ENCODE results near the gene CDRT15.
A peak's percentile ranks its signal among the peaks of the same experiment; 100 is the strongest.
"Not testable (repeated sequence)": the region's sequence is repeated elsewhere in the genome, so short reads cannot be mapped to it uniquely, and the experiment has no call there.

The CDRT15 gene

GRCh38 chr17:14236762-14237161, at the start of gene CDRT15:
Gene CDRT15, minus strand, starts transcription at chr17:14236862. Its CDS starts 29 bp downstream, at chr17:14236833.
- not testable (repeated sequence) for H3K36me3 Mint-ChIP-seq; H3K27me3 Mint-ChIP-seq; H3K27ac Mint-ChIP-seq; H3K4me1 Mint-ChIP-seq; DNase-seq (ENCODE audit: low spot score in 2 of 2); ATAC-seq (ENCODE audit: low read depth); H3K9me3 Mint-ChIP-seq; H3K4me3 Mint-ChIP-seq

- no peak overlapping the region for H3K4me3 Mint-ChIP-seq
- peaks cover 29% of the 10 kb centered on the region for H3K27me3 Mint-ChIP-seq
- DNase-seq (ENCODE audit: low spot score in 2 of 2) (no peak), ATAC-seq (ENCODE audit: low read depth) (no peak)
- H3K9me3 Mint-ChIP-seq = no peaks in the 10 kb centered on the region
- H3K27ac Mint-ChIP-seq = no peak overlapping the region
- H3K36me3 Mint-ChIP-seq = peaks cover 1% of the 10 kb centered on the region
- no peaks in the 10 kb centered on the region for H3K4me1 Mint-ChIP-seq
Measured at GRCh38 chr17:14282726-14283125, 46.1 kb upstream of the CDRT15 start.

- Mint-ChIP-seq H3K4me1 (no peaks in the 10 kb centered on the region), H3K36me3 (peaks cover 1% of the 10 kb centered on the region), H3K27ac (no peak overlapping the region), H3K4me3 (no peak overlapping the region), H3K27me3 (peaks cover 34% of the 10 kb centered on the region), H3K9me3 (no peaks in the 10 kb centered on the region)
- ATAC-seq (ENCODE audit: low read depth) (no peak), DNase-seq (ENCODE audit: low spot score in 2 of 2) (no peak)
Measured at GRCh38 chr17:14281530-14281929, 44.9 kb upstream of the CDRT15 start.

- H3K27me3 Mint-ChIP-seq = peaks cover 18% of the 10 kb centered on the region
- peaks cover 1% of the 10 kb centered on the region for H3K36me3 Mint-ChIP-seq
Measured at GRCh38 chr17:14276535-14277250, 40.0 kb upstream of the CDRT15 start.

GRCh38 chr17:14270508-14270907, 33.8 kb upstream of the CDRT15 start:
- H3K27me3 Mint-ChIP-seq = peaks cover 8% of the 10 kb centered on the region
- H3K36me3 Mint-ChIP-seq = no peaks in the 10 kb centered on the region
- H3K9me3 Mint-ChIP-seq = peaks cover 8% of the 10 kb centered on the region
- DNase-seq (ENCODE audit: low spot score in 2 of 2) (no peak), ATAC-seq (ENCODE audit: low read depth) (no peak)
- H3K4me1 Mint-ChIP-seq = no peaks in the 10 kb centered on the region
- H3K27ac Mint-ChIP-seq = no peak overlapping the region
- H3K4me3 Mint-ChIP-seq = no peak overlapping the region

More at GRCh38 chr17:14276535-14277250, 40.0 kb upstream of the CDRT15 start:
- ATAC-seq (ENCODE audit: low read depth) = no peak
- H3K4me1 Mint-ChIP-seq = no peaks in the 10 kb centered on the region
- H3K27ac Mint-ChIP-seq = no peak overlapping the region
- no peak overlapping the region for H3K4me3 Mint-ChIP-seq
- peaks cover 8% of the 10 kb centered on the region for H3K9me3 Mint-ChIP-seq
- DNase-seq (ENCODE audit: low spot score in 2 of 2) = no peak

- H3K4me1 Mint-ChIP-seq = no peaks in the 10 kb centered on the region
- peaks cover 4% of the 10 kb centered on the region for H3K9me3 Mint-ChIP-seq
- ATAC-seq (ENCODE audit: low read depth) = no peak
- no peaks in the 10 kb centered on the region for H3K36me3 Mint-ChIP-seq
- H3K27me3 Mint-ChIP-seq = peaks cover 7% of the 10 kb centered on the region
- no peak overlapping the region for H3K4me3 Mint-ChIP-seq
- no peak overlapping the region for H3K27ac Mint-ChIP-seq
- DNase-seq (ENCODE audit: low spot score in 2 of 2) = no peak
Measured at GRCh38 chr17:14269473-14269872, 32.8 kb upstream of the CDRT15 start.

GRCh38 chr17:14268264-14268663, 31.6 kb upstream of the CDRT15 start:
- peak in 1 of 2 donors; percentile 2 for DNase-seq (ENCODE audit: low spot score in 2 of 2)

GRCh38 chr17:14261406-14261805, 24.7 kb upstream of the CDRT15 start:
- Mint-ChIP-seq H3K36me3 (no peaks in the 10 kb centered on the region), H3K4me3 (no peak overlapping the region), H3K4me1 (no peaks in the 10 kb centered on the region)

More at GRCh38 chr17:14268264-14268663, 31.6 kb upstream of the CDRT15 start:
- Mint-ChIP-seq H3K4me1 (no peaks in the 10 kb centered on the region), H3K4me3 (no peak overlapping the region), H3K36me3 (no peaks in the 10 kb centered on the region), H3K9me3 (peaks cover 1% of the 10 kb centered on the region), H3K27ac (no peak overlapping the region), H3K27me3 (peaks cover 6% of the 10 kb centered on the region)
- no peak for ATAC-seq (ENCODE audit: low read depth)

GRCh38 chr17:14245629-14246028, 9.0 kb upstream of the CDRT15 start:
- Mint-ChIP-seq H3K4me3 (no peak overlapping the region), H3K4me1 (no peaks in the 10 kb centered on the region), H3K36me3 (no peaks in the 10 kb centered on the region), H3K27me3 (peaks cover 5% of the 10 kb centered on the region), H3K9me3 (no peaks in the 10 kb centered on the region), H3K27ac (no peak overlapping the region)
- ATAC-seq (ENCODE audit: low read depth) (no peak), DNase-seq (ENCODE audit: low spot score in 2 of 2) (no peak)

More at GRCh38 chr17:14261406-14261805, 24.7 kb upstream of the CDRT15 start:
- no peak overlapping the region for H3K27ac Mint-ChIP-seq
- ATAC-seq (ENCODE audit: low read depth) (no peak), DNase-seq (ENCODE audit: low spot score in 2 of 2) (no peak)
- peaks cover 19% of the 10 kb centered on the region for H3K27me3 Mint-ChIP-seq
- H3K9me3 Mint-ChIP-seq = peaks cover 2% of the 10 kb centered on the region

GRCh38 chr17:14245002-14245401, 8.3 kb upstream of the CDRT15 start:
- Mint-ChIP-seq H3K9me3 (no peaks in the 10 kb centered on the region), H3K27ac (no peak overlapping the region), H3K36me3 (no peaks in the 10 kb centered on the region), H3K4me1 (no peaks in the 10 kb centered on the region), H3K4me3 (no peak overlapping the region), H3K27me3 (peaks cover 5% of the 10 kb centered on the region)
- ATAC-seq (ENCODE audit: low read depth) (no peak), DNase-seq (ENCODE audit: low spot score in 2 of 2) (no peak)

GRCh38 chr17:14239271-14239670, 2.6 kb upstream of the CDRT15 start:
- not testable (repeated sequence) for H3K27me3 Mint-ChIP-seq; H3K4me1 Mint-ChIP-seq; DNase-seq (ENCODE audit: low spot score in 2 of 2); H3K36me3 Mint-ChIP-seq; H3K27ac Mint-ChIP-seq; H3K4me3 Mint-ChIP-seq; ATAC-seq (ENCODE audit: low read depth); H3K9me3 Mint-ChIP-seq

GRCh38 chr17:14236032-14236431, 630 bp downstream of the CDRT15 start:
- not testable (repeated sequence) for H3K4me1 Mint-ChIP-seq; H3K27ac Mint-ChIP-seq; H3K36me3 Mint-ChIP-seq; DNase-seq (ENCODE audit: low spot score in 2 of 2); H3K9me3 Mint-ChIP-seq; H3K27me3 Mint-ChIP-seq; ATAC-seq (ENCODE audit: low read depth); H3K4me3 Mint-ChIP-seq

GRCh38 chr17:14235047-14235446, 1.6 kb downstream of the CDRT15 start:
- H3K4me3 Mint-ChIP-seq; DNase-seq (ENCODE audit: low spot score in 2 of 2); H3K27me3 Mint-ChIP-seq; H3K36me3 Mint-ChIP-seq; H3K9me3 Mint-ChIP-seq; H3K4me1 Mint-ChIP-seq; ATAC-seq (ENCODE audit: low read depth); H3K27ac Mint-ChIP-seq: not testable (repeated sequence)

GRCh38 chr17:14231187-14231586, 5.5 kb downstream of the CDRT15 start:
- ATAC-seq (ENCODE audit: low read depth); H3K9me3 Mint-ChIP-seq; H3K27me3 Mint-ChIP-seq; H3K4me3 Mint-ChIP-seq; H3K4me1 Mint-ChIP-seq; H3K36me3 Mint-ChIP-seq; H3K27ac Mint-ChIP-seq; DNase-seq (ENCODE audit: low spot score in 2 of 2): not testable (repeated sequence)

GRCh38 chr17:14228903-14229302, 7.8 kb downstream of the CDRT15 start:
- H3K27ac Mint-ChIP-seq = no peak overlapping the region
- H3K9me3 Mint-ChIP-seq = peaks cover 1% of the 10 kb centered on the region
- H3K27me3 Mint-ChIP-seq = no peaks in the 10 kb centered on the region
- no peak overlapping the region for H3K4me3 Mint-ChIP-seq
- no peak for DNase-seq (ENCODE audit: low spot score in 2 of 2)
- no peaks in the 10 kb centered on the region for H3K4me1 Mint-ChIP-seq
- H3K36me3 Mint-ChIP-seq = peaks cover 2% of the 10 kb centered on the region
- ATAC-seq (ENCODE audit: low read depth) = no peak
